GM21515 (cell line): ENCODE data around the gene APBA2.
A peak's percentile ranks its signal among the peaks of the same experiment; 100 is the strongest.

Experiments
- ATAC-seq: cut with Tn5 transposase; IDR thresholded peaks from one replicate; pipeline ENCODE4 v1.9.1; 2021; ENCODE audit not compliant: unreplicated experiment

The APBA2 gene

DNA sequence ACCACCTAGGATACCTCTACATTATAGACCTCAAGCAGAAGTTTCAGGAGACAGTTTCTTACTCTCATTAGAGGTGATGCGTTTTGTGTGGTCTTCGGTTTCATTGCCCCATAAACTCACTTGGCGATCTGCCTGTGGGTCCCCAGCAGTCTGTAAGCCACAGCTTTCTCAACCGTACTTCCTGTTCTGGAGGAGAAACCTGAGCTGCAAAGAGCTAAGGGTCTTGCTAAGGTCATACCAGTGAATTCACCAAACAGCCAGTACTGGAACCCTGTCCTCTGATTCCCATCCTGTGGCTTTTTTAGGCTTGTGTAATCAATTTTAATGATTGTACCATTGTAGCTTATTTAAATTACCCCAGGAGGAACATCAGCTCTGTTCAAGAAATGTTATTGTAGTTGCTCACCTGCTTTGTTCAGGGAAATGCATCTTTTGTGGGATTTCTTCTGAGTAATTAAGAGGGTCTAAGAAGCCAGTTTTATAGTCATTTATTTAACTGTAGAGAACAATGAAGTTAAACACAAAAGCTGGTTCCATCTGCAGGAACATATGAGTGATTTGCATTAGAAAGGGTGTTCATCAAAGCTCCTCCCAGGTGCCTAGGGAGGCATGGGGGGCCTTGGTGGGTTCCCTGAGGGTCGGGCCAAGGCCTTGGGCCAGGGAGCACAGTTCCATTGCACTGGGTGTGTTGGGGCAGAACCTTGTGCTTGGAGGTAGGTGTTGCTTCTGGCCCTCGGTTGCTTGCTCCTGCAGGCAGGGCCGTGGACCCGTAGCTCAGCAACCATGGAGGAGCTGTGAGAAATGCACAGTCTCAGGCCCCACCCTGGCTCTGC is 69.6 kb downstream of the APBA2 start:
- ATAC-seq, result peak; percentile 58

DNA sequence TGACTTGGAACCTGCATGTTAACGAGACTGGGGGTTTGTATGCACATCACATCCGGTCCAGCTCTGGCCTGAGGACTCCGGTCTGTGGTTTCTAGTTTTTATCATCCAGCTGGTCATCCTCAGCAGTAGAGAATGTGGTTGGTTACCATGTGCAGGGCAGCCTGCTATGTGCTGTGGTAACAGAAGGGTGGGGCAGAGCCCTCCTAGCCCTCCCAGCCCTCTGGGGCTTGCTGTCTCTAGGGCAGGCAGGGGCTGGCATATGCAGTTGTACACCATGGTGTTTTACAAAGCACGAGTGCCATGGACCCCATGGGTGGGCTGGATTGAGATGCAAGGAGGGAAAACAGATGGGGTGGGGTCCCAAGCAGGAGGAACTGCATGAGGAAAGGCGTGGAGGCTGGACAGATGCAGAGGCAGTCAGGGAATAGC is 70.2 kb downstream of the APBA2 start:
- no peak for ATAC-seq

DNA sequence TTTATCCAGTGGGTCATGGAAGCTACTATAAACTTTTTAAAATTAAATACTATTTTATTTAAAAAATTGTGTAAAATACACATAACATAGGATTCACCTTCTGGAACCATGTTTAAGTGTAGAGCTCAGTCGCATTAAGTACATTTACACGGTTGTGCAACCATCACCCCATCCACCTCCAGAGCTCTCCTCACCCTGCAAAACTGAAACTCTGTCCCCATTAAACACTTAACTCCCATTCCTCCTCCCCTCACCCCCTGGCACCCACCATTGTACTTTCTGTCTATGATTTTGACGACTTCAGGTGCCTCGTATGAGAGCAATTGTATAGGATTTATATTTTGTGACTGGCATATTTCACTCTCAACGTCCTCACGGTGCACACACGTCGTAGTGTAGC is 70.7 kb downstream of the APBA2 start:
- no peak for ATAC-seq

DNA sequence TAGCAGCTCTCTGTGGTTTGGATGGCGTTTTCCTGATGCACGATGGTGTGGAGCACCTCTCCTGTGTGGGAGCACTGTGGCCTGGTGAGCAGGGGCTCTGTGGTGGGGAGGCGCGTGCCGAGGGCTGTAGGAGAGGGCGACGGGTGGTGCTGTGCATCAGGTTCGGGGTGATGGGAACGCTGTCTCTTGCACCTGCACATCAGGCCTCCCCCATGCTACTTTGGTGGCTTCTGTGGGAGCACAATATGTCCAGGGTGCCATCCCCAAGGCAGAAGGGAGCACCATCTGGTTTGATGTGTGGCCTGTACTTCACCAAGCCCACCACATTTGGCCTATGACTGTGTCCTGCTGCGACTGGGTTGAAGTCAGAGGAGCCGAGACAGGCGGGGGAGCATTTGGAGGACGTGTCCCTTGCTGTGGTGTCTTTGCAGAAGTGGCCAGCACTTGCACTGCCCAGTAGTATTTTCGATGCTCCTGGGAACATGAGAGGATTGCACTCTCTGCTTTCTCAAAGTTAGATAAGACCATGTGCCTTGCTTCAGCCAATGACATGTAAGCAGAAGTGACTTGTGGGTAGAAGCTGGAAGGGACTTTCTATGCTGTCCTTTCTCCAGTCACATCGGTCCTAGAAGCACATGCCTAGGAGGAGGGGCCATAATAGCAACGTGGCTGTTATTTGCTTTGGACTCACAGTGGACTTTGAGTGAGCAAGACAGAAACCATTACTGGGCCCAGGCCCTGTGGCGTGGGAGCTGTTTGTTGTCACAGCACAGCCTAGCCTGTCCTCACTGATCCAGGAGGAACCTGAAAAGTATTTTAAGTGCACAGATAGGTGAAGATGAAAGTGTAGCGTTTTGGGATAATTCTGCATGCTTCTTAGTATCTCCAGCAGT is 72.1 kb downstream of the APBA2 start:
- no peak for ATAC-seq

DNA sequence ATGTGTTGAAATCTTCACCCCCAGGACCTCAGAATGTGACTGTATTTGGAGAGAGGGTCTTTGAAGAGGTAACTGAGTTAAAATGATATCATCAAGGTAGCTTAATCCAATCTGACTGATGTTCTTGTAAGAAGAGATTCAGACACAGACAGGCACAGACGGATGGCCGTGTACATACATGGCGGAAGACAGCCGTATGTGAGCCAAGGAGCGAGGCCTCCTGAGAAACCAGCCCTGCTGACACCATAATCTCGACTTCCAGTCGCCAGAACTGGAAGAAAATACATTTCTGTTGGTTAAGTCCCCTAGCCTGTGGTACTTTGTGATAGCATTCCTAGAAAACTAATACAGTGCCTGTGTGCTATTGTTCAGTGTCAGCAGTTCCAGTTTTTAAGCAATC is 73.6 kb downstream of the APBA2 start:
- ATAC-seq, result no peak

DNA sequence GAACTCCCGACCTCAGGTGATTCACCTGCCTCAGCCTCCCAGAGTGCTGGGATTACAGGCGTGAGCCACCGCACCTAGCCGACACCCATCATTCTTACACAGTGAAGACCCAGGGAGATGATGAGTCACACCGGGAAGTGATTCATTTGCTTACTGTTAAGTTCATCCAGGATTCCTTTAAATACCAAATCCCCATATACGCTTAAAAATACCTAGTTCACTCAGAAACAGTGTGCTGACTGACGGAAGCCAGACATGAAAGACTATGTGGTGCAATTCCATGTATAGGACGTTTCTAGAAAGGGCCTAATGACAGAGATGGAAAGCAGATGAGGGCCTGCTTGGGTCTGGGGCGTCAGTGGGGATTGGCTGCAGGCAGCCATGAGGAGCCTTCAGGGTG is 75.2 kb downstream of the APBA2 start:
- ATAC-seq, result no peak

DNA sequence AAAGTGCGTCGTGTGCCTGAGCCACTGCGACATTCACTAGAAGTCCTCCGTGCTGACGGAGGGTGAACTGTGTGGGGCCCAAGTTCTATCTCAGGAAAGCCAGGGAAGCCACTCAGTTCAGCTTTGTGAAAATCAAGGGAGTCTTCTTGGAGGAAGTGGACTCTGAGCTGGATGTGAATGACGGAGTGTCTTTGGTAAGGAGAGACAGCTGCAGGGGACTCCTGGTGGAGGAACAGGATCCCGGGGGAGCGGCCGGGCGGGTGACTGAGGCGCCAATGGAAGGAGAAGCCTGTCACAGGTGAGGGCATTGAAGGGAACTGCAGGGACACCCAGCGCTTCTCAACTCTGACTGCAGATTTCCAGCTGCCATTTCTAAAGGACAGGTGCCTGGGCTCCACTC is 75.6 kb downstream of the APBA2 start:
- no peak for ATAC-seq

DNA sequence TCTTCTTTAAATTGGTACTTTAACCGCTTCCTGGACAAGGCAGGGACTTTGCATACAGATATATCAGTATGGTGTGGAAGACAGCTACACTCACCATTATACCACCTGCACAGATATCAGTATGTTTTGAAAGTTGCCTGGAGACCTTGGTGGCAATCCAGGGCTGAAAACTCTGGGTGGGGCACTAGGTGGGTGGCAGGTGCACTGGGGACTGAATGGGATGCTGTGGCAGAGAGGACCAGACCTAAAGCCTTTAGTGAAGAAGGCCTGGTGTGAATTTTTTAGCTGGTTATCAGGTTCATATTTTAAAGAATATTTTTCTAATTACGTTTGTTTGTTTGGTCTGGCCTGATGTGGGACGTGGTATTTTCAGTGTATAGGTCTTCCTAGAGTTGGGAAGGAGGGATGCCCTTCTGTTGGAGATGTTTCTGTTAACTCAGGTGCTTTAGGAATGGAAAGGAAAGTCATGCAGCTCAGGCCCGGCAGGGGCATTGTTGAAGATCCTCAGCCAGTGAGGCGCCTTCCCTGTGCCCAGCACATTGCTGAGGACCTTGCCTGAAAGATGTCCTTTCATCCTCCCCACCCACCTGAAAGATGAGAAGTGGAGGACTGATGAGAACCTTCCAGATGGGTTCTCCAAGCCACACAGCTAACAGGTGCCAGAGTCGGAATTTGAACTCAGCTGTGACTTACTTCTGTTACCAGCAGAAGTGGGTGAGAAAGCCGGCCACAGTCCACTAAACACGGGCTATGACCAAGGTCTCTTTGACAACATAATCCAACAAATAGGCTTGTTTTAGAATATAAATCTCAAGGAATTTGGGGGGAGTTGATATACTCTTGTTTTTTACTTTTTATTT is 77.3 kb downstream of the APBA2 start:
- no peak for ATAC-seq

DNA sequence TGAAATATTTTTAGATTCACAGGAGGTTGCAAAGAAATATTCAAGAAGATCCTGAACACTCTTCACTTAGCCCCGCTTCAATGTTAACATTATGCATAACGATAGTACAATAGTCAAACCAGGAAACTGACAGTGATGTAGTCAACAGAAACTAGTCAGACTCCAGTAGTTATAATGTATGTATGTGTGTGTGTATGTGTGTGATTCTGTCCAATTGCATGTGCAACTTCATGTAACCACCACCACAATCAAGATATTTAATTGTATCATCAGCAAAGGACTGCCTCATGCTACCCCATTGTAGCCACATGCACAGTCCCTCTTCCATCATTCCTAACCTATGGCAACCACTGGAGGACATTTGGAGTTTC is 77.9 kb downstream of the APBA2 start:
- ATAC-seq, result no peak

DNA sequence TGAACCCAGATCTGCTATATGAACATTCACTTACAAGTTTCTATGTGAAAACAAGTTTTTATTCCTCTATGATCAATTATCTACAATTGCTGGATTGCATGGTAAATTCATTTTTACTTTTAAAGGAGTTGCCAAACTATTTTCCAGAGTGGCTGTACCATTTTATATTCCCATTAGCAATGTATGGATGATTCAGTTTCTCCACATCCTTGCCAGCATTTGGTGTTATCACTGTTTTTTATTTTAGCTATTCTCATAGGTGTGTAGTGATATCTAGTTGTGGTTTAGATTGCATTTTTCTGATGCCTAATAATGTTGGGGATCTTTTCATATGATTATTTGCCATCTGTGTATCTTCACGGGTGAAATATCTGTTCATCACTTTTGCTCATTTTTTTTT is 78.3 kb downstream of the APBA2 start:
- no peak for ATAC-seq

DNA sequence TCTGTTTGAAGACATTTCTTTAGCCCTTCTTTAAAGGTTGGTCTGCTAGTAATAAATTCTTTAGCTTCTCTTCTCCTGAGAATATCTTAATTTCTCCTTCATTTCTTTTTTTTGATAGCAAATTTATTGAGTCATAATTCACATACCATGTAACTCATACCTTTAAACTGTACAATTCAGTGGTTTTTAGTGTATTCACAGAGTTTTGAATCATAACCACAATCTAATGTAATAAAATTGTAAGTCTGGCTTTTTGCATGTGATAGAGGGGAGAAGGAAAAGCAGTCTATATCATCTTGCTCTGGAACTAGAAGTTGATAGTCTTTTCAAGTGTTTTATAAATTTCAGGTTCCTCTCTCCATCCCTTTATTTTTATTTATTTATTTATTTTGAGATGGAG is 81.3 kb downstream of the APBA2 start:
- no peak for ATAC-seq

DNA sequence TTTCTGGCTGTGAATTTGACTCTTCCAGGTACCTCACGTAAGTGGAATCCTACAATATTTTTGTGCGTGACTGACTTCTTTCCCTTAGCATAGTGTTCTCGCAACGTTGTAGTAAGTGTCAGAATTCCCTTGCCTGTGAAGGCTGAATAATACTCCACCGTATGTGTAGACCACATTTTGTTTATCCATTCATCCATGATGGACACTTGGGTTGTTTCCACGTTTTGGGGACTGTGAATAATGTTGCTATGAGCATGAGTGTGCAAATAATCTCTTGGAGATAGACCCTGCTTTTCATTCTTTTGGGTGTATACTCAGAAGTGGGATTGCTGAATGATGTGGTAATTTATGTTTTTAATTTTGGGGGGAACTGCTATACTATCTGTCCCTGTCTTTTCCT is 82.2 kb downstream of the APBA2 start:
- no peak for ATAC-seq

DNA sequence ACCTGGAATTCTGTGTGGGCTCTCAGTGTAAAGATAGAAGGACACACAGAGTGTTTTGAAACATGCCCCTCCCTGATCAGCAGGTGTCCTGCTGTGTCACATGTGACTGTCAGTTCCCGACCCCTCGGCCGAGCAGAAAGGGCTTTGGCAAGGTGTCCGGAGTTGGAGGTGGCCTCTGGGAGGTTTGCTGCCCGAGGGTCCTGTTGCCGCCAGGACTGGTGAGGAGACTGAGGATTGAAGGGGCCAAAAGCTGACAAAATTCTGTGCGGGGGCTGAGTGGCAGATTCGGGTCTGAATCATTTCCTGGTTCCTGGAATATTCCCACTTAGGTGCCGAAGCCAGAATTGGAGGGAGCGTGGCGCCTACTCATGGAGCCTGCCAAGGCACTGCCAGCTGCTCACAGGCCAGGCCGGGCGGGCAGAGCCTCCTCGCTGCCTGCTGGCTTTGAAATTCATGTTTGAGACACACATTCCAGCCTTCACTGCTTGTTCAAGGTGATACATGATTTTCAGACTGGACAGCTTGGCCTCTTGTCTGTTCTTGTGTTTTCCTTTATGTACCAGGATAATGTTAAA is 83.8 kb downstream of the APBA2 start:
- ATAC-seq, result no peak

DNA sequence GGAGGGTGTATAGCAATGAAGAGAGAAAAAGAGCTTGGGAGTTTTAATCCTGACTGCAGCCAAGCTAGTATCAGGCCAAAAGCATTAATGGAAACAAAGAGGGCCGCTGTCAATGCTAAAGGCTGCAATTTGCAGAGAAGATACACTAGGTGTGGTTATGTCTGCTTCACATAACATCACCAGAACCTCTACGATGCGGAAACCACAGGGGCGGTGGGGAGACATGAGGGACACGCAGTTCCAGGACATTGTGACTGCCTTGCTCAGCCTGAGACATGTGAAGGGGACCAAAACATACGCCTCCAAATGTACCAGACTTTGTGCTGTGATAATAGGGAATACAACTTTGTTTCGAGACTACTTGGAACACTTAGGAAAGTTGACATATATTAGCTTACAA is 88.4 kb downstream of the APBA2 start:
- ATAC-seq, result no peak

DNA sequence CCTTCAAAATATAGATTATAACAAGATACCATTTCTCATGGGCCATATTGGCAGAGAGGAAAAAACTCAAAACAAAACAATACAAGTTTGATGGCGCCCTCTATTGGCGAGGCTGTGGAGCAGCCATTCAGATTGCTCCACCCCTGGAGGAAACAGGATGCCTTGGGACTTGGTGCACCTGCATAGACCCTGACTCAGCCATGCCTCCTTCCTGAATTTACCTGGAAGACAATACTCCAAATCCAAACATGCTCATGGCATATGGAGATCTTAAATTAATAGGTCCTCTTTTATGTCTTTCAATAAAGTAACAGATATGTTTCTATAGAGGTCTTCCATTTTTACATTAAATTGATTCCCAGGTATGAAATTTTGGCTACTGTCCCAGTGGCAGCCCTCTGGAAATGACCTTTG is 90.0 kb downstream of the APBA2 start:
- peak; percentile 58 for ATAC-seq

DNA sequence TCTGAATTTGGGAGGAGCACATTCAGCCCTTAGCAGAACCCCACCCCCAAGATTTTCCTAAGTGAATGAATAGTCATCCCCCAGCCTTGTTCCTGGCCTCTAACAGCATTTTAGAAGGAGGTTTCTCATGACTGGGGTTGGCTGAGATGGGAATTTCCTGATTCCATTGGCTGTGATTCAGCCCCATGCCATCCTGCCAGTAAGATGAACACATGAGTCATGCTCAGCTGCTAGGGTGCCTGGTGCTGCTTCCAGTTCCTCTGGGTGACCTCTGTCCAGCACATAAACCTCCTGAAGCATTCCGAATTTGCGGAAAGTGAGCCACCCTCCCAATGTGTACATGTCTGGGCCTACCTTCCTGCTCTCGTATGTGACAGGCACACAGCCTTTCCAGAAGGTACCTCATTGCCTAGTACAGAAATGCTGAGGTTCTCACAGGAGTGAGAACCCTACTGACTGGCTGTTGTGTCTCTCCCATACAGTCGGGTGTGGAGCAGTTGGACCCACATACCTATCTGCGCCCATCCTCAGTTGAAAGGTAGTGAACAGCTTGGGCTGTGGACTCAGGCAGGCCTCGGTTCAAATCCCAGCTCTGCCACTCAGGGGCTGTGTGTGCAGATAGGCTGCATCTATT is 91.7 kb downstream of the APBA2 start:
- ATAC-seq, result no peak

DNA sequence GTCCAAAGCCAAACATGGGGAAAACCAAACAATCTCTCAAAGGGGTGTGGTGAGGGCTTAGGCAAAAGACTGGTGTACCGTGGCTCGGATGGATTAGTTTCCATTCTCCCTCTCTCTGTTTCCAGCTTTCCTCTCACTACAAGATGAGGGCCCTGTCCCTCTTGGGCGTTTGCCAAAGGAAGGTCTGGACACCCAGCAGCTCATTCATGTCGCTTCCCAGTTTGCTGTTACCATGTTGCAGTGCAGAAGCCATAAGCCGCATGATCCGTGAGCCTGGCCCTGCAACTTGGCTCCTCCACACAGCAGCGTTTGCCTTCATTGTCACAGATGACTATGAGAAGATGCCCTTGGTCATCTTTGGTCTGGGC is 92.2 kb downstream of the APBA2 start:
- no peak for ATAC-seq

DNA sequence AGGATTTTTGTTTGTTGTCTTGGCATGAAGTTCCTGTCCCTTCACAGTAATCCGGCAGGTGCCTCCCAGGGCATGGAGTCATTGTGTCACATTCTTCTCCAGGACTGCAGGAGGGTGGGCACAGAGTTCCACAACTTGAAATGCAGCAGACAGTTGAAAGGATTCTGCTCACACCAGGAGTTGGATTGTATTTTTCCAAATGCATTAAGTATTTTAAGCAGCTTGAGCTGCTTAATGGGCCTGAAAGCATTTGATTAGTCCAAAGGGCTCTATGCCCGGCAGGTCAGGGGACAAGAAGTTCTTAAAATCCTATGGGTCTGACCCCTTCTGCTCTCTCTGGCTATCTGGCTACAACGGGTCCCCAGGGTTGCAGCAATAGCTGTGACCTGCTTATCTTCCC is 92.9 kb downstream of the APBA2 start:
- ATAC-seq, result no peak

DNA sequence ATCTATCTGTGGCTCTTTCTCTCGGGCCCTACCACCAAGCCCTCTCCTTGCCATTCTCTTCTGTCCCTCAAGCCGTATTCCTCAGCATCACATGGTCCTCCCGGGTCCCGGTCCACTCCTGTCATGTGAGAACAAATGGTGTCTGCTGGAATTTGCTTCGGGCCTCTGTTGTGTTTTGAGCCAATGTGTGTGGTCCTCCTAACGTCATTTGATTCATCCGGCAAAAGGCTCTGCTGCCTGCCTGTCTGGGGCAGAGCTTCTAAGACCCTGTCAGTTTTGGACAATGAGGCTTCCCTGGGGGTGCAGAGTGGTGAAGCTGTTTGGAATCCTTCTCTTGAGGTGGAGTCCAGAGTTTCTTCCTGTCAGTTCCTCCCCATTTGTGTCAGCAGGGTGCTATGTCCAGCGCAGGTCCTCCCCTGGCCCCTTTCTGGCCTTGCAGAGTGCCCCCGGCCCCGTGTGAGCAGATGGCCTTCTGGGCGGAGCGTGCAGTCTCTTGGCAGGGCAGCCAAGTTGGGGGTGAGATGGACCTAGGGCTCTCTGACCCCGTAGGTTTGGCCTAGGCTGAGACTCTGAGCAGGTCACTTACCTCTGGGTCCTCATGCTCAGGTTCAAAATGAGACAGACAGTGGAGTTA is 93.6 kb downstream of the APBA2 start:
- no peak for ATAC-seq

DNA sequence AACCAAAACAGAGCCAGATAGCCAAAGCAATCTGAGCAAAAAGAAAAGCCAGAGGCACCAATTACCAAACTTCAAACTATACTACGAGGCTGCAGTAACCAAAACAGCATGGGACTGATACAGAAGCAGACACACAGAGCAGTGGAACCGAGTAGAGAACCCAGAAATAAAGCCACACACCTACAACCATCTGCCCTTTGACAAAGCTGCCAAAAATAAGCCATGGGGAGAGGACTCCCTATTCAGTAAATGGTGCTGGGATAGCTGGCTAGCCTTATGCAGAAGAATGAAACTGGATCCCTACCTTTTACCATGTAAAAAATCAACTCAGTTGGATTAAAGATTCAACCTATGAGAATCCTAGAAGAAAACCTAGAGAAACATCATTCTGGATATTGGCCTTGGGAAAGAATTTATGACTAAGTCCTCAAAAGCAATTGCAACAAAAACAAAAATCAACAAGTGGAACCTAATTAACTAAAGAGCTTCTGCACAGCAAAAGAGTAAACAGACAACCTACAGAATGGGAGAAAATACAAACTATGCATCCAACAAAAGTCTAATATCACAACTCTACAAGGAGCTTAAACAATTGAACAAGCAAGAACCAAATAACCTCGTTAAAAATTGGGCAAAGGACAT is 95.1 kb downstream of the APBA2 start:
- ATAC-seq, result no peak
